IPS DF 4.7 (cell line): ENCODE measurements around the gene DGCR2.

Source experiments
- DNase-seq: peaks from one replicate; pipeline ENCODE4 v3.0.0-alpha.2; 2013; ENCODE audit warnings: low spot score; ENCODE audit errors: extremely low read depth

The DGCR2 gene

DNA sequence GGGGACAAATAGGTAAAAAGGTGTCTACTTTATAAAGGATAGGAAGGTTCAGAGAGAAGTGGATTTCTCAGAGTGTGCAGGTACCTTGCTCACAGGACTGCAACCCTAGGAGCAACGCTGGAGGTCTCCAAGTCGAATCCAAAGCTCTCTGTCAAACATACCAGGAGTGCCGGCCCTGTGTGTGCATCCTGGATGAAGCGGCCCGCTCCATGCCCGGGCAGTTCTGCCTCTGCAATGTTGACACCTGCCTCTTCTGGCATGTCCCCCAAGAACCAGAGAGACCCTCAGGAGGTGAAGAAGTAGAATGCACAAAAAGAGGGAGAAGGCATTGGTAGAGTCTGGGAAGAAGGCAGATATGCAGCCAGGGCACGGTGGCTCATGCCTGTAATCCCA, 5.8 kb upstream of the DGCR2 start:
- no peak for DNase-seq

DNA sequence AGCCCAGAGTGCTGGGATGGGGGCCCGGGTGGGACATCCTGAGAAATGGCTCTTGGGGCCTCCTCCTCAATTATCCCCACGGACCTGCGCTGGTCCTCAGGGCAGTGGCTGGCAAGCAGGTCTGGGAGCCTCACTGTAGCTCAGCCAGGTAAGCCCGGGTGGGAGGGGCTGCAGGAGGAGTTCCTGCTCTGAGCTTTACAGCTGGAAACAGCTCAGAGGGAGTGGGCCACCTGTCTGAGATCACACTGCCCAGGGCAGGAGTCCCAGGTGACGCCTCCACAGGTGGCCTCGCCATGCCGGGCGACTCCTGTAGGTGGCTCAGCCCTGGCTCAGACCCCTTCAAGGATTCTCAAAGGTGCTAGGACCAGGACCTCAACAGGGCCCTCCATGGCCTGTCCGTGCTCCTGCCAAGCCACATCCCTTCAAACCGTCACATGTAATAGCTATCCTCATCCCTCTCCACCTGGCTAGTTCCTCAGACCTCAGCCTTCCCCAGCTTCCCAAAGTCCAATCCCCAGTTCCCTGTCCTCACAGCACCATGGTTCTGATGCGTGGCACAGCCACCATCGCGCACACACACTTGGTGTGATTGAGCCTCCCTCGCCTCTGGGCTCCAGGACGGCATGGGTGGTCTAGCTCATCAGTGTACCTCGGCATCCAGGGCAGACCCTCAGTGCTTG, 5.3 kb upstream of the DGCR2 start:
- no peak for DNase-seq

DNA sequence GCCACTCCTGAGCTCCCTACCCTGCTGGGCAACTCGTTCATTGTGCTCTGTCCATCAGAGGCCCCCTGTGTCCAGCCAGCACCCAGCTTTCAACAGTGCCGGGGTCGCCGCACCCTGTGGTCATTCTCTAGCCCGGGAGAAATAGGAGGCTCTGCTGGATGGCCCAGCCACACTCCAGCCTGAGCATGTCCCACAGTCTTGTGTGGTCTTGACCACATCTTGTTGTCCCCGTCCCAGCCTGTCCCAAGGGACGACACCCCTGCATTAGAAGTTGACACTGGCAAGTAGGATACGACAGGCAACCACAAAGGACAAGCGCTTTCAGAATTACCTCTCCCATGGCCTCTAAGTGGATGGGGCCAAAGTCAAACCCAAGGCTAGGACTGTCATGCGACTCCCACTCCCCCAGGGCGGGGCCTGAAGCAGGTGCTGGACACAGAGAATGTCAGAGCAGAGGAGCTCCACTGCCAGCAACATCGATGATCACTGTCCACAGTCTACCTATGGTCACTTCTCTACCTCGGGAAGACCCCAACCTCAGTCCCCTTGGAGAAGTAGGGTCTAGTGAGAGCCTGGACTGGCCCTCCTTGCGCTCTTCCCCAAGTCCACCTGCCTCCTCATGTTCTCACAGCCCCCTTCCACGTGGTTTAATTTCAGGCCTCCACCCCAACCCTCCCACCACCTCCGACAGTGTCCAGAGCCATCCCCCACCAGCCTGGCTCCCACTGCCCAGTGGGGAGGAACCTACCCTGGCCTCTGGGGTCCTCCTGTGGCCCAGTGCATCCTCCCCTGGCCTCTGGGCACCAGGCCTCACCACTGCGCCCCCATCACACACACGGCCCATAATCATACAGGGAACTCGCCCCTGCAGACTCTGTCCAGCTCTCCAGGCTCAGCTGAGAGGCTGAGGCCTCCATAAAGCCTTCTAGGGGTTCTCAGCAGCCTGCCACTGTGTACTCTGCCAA, 4.4 kb upstream of the DGCR2 start:
- DNase-seq: no peak

DNA sequence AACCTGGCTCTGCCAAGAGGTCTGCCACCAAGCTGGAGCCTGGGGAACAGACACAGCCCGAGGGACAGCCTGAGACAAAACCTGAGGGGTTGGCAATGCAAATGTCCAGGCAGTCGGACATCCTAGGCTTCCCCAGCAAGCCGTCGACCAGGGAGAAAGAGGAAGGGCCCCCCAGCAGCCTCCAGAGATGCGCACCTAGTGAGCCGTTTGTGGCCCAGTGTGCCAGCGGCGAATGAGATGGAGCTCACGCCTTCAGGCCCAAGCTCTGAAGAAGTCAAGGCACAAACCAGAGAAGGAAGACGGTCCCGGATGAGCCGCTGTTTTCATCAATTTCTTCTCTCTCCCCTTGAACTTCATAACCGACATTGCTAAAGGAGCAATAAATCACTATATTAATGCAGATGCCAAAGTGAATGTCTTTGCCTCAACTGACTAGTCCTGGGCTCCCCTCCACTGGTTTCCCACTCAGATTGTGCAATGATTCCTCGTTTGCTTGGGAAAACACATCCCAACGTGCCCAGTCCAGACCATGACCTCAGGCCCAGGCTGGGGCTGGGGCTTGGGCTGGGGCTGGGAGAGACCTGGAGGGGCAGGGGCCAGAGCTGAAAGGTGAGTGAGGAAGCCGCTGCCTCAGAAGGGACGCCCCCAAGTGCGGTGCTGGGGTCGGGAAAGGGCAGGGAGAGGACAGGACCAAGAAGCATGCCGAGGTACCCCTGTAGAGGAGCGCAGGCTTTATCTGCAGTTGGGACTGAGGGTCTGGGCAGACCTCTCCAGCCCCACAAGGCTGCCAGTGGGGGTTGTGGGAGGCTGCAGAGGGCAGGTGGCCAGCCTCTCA, 3.5 kb upstream of the DGCR2 start:
- no peak for DNase-seq

DNA sequence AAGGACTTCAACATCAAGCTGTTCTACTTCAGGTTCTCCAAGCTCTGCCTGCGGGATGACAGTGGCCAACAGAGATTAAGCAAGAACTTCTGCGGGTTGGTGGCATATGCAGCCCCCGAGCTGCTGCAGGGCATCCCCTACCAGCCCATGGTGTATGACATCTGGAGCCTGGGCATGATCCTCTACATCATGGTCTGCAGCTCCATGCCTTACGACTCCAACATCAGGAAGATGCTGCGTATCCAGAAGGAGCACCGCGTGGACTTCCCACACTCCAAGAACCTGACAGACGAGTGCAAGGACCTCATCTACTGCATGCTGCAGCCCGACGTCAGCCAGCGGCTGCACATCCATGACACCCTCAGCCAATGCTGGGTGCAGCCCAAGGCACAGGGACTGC, 2.8 kb upstream of the DGCR2 start:
- no peak for DNase-seq

DNA sequence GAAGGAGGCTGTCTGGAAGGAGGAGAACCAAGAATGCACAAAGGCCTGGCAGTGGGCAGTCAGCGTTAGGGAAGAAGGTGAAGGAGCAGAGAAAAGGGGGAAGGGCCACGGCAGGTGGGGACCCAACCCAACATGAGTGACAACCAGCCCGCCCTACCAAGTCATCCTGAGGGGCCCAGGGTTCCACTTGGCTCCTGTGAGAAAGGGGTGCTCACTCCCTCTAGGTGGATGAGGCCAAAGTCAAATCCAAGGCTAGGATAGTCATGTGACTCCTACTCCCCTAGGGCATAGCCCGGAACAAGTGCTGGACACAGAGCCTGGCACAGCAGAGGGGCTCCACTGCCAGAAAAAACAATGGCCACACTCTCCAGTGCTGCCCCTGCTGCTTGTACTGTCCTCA, 2.2 kb upstream of the DGCR2 start:
- no peak for DNase-seq

DNA sequence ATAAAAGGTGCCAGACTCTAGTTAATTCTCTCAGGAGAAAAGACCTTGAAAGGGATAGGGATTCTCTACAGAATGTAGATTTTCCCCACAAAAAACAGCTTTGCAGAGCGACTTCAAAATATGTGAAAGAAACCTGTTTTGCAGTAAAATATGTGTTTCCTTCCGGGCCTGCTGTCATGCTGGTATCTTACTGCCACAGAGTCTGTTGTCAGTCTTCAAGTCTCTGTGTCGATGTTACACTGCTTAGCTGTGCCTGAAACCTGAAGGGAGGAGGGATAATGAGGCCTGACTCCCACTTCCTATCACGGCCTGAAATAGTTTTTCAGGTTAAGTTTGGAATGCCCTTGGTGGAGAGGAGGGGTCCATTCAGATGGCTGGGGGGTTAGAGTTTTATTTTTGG, 1.7 kb upstream of the DGCR2 start:
- DNase-seq: no peak

DNA sequence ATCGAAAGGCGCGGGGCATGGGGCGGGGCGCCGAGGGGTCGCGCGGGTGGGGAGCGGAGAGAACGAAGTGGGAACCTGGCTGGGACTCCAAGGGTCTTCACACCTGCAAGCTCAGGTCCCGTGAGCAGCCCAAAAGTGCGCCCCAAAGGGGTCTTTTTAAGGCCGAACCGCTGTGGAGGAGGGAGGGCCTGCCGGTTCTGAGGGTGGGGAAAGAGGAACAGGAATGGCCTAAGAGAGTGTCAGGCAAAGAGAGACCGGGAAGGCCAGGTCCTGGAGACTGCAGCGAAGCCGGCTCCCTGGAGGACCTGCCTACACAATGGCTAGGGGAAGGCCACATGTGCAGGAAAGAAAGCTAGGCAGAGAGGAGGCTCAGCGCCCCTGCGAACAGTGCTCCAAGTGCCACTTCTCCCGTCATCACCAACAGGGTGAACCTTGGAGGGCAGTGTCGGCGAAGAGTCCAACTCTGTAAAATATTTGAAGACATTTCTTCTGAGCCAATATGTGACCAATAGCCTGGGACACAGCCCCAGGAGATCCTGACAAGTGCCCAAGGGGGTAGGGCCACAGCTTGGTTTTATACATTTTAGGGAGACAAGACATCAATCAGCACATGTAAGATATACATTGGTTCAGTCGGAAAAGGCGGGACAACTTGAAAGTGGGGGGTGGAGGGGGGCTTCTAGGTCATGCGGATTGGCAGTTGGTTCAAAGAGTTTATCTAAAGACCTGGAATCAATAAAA, 710 bp upstream of the DGCR2 start:
- no peak for DNase-seq

DNA sequence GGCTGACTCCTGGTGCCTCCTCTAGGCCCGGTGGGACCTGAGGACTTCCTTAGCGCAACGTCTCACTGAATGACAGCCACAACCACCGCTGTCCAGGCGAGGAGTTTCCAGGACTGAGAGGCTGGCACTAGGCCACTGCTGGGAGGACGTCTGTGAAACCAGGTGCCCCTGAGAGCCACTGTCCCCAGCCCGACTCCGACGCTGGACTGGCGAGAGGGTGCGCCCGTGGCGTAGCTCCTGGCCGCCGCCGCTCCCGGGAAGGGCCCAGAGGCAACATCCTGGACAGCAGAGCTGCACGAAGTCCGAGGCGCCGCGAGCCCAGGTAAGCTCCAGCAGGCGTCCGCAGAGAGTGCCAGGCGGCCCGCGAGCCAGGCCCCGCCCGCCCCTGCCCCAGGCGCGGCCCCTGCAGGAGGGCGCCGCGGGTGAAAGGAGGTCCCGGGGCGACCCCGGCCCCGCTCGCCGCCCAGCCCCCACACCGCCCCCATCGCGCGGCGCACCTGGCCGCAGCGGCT, 525 bp downstream of the DGCR2 start:
- DNase-seq: no peak

DNA sequence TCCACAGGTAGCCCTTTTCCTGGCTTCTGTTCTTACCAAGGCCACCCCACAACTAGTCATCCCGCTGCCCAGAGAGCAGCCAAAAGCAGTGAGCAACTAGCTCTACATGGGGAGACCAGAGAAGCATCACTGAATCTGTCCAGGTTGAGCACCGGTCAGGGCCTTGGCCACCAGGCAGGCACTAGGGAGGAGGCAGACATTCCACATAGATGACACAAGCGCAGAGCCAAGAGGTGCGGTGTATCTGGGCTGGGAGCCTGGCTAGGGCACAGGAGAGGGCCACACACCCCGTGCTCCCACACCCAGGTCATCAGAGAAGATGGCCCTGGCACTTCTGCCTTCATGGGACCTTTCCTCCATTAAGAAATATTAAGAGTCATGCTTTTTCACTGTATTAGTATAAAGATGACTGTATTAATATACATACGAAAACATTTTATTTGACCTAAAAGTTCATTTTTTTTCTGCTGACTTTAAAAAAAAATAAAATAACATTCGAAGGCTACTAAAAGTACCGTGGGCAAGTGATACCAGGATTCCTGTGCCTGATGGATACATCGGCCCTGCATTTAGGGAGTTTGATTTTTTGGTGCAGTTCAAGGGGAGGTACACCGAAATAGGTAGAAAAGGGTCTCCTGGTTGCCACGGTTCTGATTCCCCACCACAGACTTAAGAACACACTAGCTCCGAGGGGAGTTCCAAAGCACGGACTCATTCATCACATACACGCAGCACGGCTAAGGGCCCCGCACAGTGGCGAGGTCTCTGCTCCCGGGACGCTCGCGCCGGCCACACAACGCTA, 1.2 kb downstream of the DGCR2 start:
- DNase-seq: no peak

DNA sequence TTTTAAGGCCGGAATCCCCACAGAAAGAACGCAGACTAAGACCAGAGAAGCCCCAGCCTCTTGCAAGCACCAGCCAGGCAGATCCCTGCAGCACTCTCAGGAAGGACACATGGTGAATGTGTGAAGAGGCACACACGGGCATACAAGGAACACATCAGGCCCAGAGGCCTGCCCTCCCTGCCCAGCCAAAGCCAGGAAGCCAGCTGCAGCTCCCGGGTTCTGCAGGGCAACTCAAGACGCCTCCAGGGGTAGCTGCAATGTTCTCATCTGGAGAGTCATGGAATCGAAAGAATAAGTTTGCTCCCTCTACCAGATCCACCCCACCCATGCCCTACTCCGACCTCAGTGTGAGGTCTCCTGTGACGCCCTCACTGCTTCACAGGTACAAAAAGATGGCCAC, 2.3 kb downstream of the DGCR2 start:
- no peak for DNase-seq

DNA sequence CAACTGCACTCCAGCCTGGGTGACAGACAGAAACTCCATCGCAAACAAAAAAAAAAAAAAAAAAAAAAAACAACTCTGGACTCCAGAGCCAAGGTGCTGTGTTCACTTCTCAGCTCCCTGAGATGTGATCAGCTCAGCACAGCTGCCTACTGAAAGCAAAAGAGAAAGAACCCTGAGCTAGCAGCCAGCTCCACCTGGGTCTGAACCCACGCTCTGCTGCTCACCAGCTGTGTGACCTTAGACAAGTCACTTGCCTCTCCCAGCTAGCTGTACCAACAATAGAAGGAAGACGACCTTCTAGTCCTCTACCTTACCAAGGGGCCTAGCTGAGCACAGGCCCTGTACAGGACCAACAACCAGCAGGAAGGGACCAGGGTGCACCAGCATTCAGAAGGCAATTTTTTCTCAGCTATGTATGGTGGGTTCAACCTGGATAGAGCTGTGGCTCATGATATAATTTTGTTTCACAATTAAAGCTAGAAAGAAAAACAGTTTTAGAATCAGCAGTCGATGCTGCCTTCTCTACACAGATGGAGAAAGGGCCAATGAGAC, 3.8 kb downstream of the DGCR2 start:
- no peak for DNase-seq

DNA sequence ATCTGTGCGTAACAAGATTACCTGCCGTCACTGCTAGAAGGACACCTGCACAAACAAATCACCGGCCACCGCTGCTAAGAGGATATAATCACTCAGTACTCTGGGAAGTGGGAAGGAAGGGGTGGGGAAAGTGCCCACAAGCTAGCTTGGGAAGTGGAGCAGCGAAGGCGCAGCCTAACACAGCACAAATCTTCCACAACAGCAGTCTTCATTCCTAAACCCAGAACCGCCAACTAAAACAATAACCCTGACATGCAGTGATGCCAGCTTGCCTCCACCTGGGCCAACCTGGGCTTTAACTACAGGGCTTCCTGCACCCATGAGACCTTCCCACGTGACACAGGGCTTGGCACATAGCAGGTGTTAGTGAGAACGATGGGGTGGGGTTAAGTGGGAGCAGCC, 5.1 kb downstream of the DGCR2 start:
- no peak for DNase-seq

DNA sequence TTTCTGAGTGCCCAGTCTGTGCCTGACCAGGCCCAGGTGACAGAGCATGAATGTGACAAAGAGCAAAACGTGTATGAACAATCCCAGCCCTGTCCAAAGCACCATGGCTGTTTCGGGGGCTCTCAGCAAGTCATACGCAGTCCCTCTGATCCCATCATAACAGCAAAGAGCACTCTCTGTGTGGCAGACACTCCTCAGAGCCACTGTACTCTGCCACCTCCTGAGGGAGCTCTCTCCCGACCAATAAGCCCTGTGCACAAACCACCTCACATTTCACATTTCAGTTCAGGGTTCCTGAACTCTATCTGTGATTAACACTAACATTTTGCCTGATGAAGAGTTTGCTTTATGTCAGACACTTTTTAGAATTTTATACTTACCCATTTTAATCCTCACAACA, 6.6 kb downstream of the DGCR2 start:
- DNase-seq: no peak

DNA sequence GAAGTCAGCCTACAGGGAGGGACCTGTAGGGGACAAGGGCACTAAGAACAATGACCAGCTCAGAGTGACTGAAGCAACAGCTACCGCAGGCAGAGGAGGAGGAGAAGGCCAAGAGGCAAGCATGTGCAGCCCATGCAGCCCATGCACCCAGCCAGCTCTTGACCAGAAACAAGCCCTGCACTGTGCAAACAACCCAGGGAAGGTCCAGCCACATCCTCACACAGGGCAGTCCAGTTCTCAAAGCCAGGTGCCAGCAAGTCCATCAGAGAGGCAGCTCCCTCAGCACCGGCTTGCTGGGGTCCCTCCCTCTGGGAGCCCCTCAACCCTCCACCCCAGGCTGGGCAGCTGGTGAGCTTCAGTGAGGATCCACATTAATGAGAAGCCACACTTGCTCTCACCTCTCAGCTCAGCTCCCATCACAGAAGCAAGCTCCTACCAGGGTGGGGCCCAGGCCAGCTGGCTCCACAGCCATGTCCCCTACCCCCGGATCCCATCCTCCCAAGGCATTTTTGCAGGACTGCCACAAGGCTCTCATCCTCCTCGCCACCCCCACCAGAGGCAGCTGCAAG, 7.1 kb downstream of the DGCR2 start:
- no peak for DNase-seq

DNA sequence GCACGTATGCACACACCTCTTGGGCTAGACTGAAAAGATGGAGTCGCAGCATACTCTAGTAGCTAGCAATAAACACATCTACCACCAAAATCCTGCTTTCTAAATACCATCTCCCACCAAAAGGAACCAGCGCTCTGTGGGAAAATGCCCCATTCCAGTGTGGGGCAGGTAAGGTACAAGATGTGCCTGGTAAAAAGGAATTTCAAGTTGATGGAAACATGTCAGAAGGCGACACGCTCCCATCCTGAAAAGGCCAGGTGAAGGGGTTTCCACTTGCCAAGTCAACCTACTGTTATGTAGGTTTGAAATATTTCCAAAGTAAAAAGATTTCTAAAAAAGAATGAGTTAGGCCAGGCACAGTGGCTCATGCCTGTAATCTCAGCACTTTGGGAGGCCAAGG, 8.8 kb downstream of the DGCR2 start:
- DNase-seq: no peak

DNA sequence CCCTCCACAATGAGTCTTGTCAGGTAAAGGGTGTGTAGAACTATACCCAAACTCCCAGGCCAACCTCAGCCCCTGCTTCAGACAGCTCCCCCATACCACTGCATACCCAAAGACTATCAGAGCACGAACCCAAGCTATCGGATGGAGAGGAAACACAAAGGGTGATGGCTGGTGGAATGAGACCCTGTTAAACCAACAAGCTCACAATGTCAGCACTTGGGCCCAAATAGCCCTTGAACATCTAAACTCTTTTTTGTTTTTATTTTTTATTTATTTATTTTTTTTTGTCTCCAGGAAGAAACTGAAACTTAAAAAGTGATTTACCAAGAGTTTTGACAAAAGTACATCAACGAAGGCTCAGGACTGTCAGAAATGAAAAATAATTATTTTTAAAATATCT, 10.6 kb downstream of the DGCR2 start:
- DNase-seq: no peak

DNA sequence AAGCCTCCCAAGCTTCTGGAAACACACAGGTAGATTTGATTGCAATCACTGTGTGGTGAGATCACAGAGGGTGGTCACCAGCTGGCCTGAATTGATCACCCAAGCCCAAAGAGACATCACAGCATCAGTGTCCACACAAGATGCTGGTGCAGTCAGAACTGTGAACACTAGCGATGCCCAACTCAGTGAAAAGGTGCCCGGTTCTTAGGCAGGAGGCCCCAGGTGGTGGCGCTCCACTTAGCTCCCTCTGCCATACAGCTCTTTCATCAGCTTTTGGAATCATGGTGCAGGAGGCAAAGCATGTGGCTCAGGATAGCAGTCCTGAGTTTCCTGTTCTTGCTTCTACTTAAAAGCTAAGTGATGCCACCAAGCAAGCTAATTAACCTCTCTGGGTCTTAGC, 11.1 kb downstream of the DGCR2 start:
- DNase-seq: no peak

DNA sequence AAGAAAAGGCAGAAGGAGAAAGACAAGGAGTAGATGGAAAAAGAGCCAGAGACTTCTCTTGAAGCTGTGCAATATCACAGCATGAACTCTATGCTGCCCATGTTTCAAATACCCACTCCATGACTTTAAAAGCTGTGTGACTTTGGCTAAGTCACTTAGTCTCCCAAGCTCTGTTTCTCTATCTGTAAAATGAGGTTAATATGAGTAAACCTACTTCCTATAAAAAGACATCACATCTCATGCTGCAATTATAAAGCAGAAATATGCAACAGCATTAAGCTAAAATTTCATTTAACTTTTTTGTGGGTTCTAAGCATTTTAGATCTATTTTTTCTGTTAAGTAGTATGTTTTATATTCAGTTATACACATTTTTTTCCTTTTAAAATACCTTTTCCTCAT, 11.6 kb downstream of the DGCR2 start:
- DNase-seq: no peak

DNA sequence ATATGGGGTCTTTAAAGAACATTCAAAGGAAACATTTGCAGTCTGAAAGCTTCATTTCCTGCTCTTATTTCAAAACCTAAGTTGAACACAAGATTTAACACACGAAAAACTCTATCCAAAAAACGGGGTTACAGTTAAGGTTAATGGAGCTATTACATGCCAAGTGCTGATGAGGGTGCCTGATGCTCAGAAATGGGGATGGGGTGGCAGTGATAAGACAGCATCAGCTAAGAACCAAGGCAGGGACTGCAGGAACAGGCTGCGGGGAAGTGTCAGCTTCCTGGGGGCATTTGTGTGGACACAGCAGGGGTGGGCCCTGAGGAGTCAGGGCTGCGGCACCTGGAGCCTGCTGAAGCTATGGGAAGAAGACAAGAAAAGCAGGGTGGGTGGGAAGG, 12.2 kb downstream of the DGCR2 start:
- DNase-seq: no peak
